Measurements from ENCODE around the gene ABCC1.

Gene ABCC1

GRCh38 chr16:16105646-16106045, 156.2 kb downstream of the ABCC1 start:
- TF ChIP-seq CTCF (conservative IDR thresholded peaks at IDR 0.05; ENCODE audit: low read depth) = no peak
- no peak for DNase-seq (ENCODE audit: low spot score)
- ChIA-PET POLR2A (ENCODE audit: low non-redundant PET) (interaction anchor here (0.6 kb wide), 1 partner anchor 265 kb away, joined by 4 read pairs; no protein-coding TSS in a partner anchor), CTCF (interaction anchor here (0.6 kb wide), 1 partner anchor 340 kb away, joined by 3 read pairs; no protein-coding TSS in a partner anchor)
- H3K27ac ChIP-seq = no peak overlapping the region

GRCh38 chr16:16106466-16106865, 157.1 kb downstream of the ABCC1 start:
- CTCF ChIA-PET = no interaction called here
- DNase-seq (ENCODE audit: low spot score) = no peak
- no peak overlapping the region for H3K27ac ChIP-seq
- POLR2A ChIA-PET (ENCODE audit: low non-redundant PET) = no interaction called here
- TF ChIP-seq CTCF (conservative IDR thresholded peaks at IDR 0.05; ENCODE audit: low read depth) = no peak

GRCh38 chr16:16107839-16108238, 158.4 kb downstream of the ABCC1 start:
- DNase-seq (ENCODE audit: low spot score) = no peak
- POLR2A ChIA-PET (ENCODE audit: low non-redundant PET) = no interaction called here
- H3K27ac ChIP-seq = no peak overlapping the region
- CTCF ChIA-PET = interaction anchor here (0.6 to 0.7 kb wide), 2 partner anchors 36 to 352 kb away, joined by 5 read pairs; no protein-coding TSS in a partner anchor
- TF ChIP-seq CTCF (conservative IDR thresholded peaks at IDR 0.05; ENCODE audit: low read depth) = no peak

- H3K27ac ChIP-seq = no peak overlapping the region
- CTCF ChIA-PET = interaction anchor here (0.6 to 0.7 kb wide), 2 partner anchors 90 to 342 kb away, joined by 3 read pairs; no protein-coding TSS in a partner anchor
- no peak for DNase-seq (ENCODE audit: low spot score)
- no peak for TF ChIP-seq CTCF (conservative IDR thresholded peaks at IDR 0.05; ENCODE audit: low read depth)
- POLR2A ChIA-PET (ENCODE audit: low non-redundant PET) = no interaction called here
These were observed 159.3 kb downstream of the ABCC1 start for GRCh38 chr16:16108759-16109158.

- DNase-seq (ENCODE audit: low spot score) = no peak
- TF ChIP-seq CTCF (conservative IDR thresholded peaks at IDR 0.05; ENCODE audit: low read depth) = no peak
- POLR2A ChIA-PET (ENCODE audit: low non-redundant PET) = no interaction called here
- CTCF ChIA-PET = interaction anchor here (0.6 to 1.0 kb wide), 2 partner anchors 11 to 343 kb away, joined by 3 read pairs; no protein-coding TSS in a partner anchor
- 0 out of 2 replicates have a peak overlapping the region, but pooled peaks have one; percentile 3 for H3K27ac ChIP-seq
These were observed 160.2 kb downstream of the ABCC1 start for GRCh38 chr16:16109453-16110110.

GRCh38 chr16:16110111-16110490, 160.7 kb downstream of the ABCC1 start:
- POLR2A ChIA-PET (ENCODE audit: low non-redundant PET) = no interaction called here
- no peak for DNase-seq (ENCODE audit: low spot score)
- 0 out of 2 replicates have a peak overlapping the region, but pooled peaks have one; percentile 3 for H3K27ac ChIP-seq
- TF ChIP-seq CTCF (conservative IDR thresholded peaks at IDR 0.05; ENCODE audit: low read depth) = no peak
- CTCF ChIA-PET = interaction anchor here (1.0 kb wide), 1 partner anchor 10 kb away, joined by 3 read pairs; no protein-coding TSS in a partner anchor
